T47D (cell line): Measurements from ENCODE around the gene SLC7A10.
"Not testable (repeated sequence)": the region's sequence is repeated elsewhere in the genome, so short reads cannot be mapped to it uniquely, and the experiment has no call there.

Experiments used
- DNase-seq, 2 experiments: peaks; one replicate each; pipeline versions ENCODE4 v3.0.0 to v3.0.0-alpha.2; 2011 to 2012; ENCODE audit warnings: low read depth in 1 of 2, low spot score in 1 of 2
- JUND ChIP-seq: IDR thresholded peaks from 2 replicates; pipeline ENCODE4 v1.6.1; 2012; ENCODE audit warnings: low read depth
- in situ Hi-C: cut with HindIII; loops from 2 replicates; pipeline ENCODE4 v1.10.0; 2016; ENCODE audit warnings: low sequenced_read_pairs, low pct_unique_long_range_greater_than_20kb

Gene SLC7A10

DNA sequence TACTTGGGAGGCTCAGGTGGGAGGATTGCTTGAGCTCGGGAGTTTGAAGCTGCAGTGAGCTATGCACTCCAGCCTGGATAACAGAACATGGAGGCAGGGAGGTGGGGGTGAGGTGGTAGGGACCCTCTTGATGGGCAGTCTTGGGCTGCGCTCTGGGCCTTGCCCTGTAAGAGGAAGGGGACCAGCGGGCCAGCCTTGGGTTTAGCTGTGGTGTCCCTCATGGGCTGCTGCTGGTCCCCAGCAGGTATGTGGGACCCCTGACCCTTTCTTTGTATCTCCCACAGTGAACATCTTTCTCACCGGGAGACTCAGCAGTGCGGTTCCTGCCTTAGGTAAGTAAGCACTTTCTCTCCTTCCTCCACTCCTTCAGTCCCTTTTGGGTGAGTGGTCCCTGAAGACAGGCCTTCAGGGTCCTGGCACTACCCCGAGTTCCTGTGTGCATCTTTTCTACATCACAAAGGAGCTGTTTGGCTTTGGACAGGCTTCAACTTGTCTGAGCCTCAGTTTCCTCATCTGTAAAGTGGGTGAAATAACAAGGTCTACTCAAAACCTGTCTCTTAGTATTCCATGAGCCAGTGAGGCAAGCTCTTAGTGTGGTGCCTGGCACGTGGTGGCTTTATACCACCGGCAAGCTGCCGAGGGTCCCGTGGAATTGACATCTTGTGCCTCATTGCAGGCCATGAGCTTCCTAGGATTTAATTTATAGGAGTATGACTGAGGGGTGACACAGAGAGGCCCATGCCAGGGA, 29.0 kb downstream of the SLC7A10 start:
- no peak for TF ChIP-seq JUND
- DNase-seq, result no peak
- in situ Hi-C loops, result no loop called here

DNA sequence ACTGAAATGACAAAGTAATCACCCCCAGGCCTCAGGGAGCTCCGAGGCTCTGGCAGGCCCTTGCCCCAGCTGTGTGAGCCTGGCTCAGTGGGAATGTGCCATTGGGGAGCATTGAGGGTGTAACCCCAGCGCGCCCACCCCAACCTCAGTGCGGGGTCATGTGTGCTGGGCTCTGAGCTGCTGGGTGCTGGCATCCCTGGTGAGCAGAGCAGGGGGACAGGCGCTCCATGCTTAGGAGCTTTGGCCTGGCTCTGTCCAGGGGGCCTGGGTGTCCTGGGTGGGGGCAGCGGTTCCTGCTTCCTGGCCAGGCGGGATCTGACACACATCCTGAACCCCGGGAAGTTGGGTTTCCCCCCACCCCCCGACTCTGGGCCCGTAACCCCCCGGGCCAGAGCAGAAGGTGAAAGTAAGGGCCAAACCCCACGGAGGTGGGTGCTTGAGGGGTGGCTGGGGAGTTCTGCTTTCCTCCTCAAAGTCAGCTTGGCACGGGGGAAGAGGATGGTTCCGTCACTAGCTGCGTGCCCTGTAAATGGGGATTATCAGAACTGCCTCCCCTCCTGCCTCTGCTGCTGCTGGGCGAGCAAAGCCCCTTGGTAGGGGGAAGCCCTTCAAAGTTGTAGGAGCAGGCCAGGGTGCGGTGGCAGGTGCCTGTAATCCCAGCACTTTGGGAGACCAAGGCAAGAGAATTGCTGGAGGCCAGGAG, 29.9 kb downstream of the SLC7A10 start:
- in situ Hi-C loops, result no loop called here
- TF ChIP-seq JUND, result no peak
- DNase-seq, result no peak

DNA sequence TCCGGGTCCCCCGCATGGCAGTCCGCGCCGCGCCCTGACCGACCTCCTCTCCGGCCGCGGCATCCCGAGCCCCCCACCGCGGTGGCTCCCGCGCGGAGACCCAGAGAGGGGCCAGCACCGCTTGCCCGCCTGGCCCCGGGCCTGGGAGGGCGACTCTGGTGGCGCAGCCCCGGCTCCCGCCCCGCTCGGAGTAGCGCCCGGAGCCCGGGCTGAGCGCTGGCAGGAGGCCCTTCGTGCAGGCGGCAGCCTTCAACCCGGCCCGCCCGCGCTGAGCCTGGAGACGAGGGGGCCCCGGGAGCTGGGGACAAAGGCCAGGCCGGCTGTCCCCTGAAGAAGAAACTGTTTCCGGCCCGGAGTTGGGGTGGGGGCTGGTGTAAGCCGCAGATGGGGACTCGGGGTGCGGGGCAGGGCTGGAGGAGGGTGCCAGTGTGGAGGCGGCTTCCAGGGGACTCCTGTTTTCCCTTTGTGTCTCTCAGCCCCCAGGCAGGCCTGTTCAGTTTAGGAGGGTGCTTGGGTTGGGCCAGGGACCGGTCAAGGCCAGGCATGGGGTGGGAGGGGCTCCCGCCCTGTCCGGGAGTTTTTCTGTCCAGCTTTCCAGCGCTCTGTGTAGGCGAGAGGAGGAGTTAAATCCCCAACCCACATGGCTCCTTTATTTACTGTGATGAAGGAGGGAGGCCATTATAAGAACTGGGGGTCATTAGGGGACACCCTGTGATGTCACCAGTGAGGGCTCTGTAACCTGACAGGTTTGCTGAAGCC, 30.6 kb downstream of the SLC7A10 start:
- no peak for TF ChIP-seq JUND
- in situ Hi-C loops, result no loop called here
- DNase-seq, result peak; percentile 40 to 68

DNA sequence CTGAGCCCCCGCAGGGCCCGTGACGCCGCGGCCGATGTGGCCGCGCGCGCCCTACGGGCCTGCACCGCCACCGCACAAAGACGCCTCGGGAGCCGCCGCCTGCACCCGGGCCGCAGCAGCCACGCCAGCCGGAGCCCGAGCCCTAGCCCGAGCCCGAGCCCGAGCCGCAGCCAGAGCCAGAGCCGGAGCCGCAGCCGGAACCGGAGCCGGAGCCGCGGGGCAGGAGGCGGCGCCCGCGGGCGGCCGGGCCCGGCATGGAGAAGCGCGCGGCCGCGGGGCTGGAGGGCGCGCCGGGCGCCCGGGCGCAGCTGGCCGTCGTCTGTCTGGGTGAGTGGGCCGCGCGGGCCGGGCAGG, 31.1 kb downstream of the SLC7A10 start:
- no peak for DNase-seq
- in situ Hi-C loops, result no loop called here
- no peak for TF ChIP-seq JUND

DNA sequence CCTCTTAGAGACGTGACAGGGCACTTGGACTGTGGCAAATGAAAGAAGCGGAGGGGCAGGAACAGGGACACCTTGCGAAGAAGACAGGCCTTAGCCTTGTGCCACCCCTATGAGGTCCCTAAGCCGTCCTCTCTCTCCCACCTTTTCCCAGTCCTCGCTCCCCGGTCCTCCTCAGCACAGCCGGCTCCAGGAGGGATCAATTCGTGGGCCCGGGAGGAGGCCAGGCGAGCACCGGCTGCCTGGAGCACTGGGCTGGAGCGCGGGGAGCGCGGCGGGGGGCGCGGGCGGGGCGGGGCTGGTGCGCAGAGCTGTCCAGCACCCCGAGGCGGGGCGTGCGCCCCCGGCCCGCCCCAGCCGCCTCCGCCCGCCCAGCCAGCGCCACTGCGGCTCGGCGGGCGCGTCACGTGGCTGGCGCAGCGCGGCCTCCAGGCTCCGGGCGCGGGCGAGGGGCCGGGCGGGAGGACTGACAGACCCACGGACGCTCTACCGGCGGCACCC, 31.7 kb downstream of the SLC7A10 start, which contains the start of gene LRP3:
Gene LRP3 (plus strand): TSS at position 466 of the 498 bp plus-strand sequence. CDS start 456 bp downstream, outside the sequence.
- DNase-seq, result peak; percentile 38 to 66
- in situ Hi-C loops, result no loop called here
- no peak for TF ChIP-seq JUND

DNA sequence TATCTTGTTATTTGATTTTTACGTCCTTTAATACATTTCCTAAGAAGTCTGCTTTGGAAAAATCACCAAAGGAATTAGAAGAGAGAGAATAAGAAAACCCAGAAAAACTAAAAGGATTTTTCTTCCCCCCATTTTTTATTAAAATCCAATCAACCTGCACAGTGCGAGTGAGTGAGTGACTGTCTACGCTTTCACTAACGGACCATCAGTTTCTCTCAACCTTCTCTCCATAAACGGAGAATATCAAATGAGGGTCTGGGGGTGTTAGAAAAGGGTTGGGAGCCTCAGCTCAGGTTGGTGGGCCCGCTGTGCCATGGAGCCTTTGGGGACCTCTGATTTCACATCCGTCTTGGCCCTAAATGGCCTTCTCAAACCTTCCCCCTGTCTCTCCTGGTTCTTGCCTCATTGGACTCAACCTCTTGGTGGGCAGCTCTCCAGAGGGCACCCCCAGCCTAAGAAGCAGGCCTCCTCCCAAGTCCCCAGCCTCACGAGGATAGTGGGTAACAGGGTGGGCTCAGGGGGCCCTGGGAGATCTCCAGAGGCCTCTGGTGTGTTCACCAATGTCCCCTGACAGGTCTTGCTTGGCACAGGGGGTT, 32.3 kb downstream of the SLC7A10 start:
- DNase-seq, result no peak
- no peak for TF ChIP-seq JUND
- in situ Hi-C loops, result no loop called here

DNA sequence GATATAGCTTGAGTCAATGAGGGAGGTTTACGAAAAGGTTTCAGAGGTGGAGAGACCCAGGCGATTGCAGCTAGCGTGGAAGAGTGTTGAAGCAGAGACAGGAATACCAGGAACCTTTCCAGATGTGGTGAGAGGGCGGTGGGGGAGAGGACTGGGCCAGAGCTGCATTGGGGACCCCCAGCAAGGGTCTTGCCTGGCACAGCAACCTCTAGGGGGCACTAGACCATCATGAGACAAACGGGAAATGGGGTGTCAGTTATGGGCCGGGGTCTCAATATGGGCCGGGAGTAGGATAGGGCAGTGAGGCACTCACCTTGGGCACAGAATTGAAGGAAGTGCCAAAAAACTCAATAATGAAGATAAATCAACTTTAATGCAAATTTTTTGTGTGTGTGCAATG, 33.6 kb downstream of the SLC7A10 start:
- no peak for TF ChIP-seq JUND
- DNase-seq, result no peak
- in situ Hi-C loops, result no loop called here

DNA sequence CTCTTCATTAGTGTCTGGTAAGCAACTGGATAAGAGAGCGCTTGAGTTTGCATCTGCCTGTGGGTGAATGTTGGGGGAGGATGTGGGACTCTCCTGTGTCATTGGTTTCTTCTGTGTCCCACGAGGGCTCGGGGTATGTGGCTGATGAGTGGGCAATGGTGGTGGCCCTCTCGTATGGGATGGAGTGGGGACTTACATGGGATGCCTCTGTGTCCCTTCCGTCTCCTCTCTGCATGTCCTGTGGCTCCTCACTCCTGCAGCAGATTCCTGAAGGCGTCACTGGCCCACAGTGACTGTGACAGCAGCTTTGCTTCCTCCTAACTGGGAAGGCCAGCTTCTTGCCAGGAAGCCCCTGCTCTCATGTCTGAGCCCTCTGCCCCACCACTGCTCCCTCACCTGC, 34.1 kb downstream of the SLC7A10 start:
- no peak for DNase-seq
- in situ Hi-C loops, result no loop called here
- TF ChIP-seq JUND, result no peak

DNA sequence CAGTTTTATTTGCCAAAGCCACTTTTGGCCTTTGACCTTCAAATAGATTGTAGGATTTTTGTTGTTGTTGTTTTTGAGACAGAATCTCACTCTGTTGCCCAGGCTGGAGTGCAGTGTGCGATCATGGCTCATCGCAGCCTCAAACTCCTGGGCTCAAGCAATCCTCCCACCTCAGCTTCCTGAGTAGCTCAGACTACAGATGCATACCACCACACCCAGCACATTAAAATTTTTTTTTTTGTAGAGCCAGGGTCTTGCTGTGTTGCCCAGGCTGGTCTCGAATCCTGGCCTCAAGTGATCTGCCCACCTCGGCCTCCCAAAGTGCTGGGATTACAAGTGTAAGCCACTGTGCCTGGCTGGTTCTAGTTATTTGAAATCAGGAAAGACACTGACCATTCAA, 34.6 kb downstream of the SLC7A10 start:
- in situ Hi-C loops, DNase-seq: not testable (repeated sequence)

DNA sequence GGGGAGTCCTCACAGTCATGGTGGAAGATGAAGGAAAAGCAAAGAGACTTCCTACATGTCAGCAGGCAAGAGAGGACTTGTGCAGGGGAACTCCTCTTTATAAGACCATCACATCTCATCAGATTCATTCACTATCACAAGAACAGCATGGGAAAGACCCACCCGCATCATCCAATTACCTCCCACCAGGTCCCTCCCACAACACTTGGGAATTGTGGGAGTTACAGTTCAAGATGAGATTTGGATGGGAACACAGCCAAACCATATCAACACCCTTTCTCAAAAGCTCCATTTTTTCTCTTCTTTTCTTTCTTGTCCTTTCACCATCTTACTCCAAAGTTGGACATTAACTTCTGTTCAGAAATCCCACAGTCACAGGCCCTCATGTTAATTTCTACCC, 36.2 kb downstream of the SLC7A10 start:
- TF ChIP-seq JUND, result no peak
- in situ Hi-C loops, result no loop called here
- no peak for DNase-seq

DNA sequence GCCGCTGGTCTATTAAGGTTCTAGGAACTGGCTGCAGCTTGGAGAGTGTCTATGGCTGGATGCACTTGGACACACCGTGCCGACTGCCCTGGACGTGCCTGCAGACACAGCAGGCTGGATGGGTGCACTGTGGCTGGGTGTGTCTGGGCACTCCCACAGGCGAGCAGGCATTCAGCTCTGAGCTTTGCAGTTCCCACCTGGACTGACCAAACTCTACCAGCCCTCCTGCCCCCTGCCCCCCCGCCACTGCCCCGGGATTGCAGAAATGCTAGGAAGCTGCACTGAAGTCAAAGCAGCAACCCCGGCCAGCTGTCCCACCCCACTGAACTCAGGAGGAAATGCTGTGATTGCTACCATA, 38.5 kb downstream of the SLC7A10 start:
- DNase-seq, result no peak
- no peak for TF ChIP-seq JUND
- in situ Hi-C loops, result no loop called here

DNA sequence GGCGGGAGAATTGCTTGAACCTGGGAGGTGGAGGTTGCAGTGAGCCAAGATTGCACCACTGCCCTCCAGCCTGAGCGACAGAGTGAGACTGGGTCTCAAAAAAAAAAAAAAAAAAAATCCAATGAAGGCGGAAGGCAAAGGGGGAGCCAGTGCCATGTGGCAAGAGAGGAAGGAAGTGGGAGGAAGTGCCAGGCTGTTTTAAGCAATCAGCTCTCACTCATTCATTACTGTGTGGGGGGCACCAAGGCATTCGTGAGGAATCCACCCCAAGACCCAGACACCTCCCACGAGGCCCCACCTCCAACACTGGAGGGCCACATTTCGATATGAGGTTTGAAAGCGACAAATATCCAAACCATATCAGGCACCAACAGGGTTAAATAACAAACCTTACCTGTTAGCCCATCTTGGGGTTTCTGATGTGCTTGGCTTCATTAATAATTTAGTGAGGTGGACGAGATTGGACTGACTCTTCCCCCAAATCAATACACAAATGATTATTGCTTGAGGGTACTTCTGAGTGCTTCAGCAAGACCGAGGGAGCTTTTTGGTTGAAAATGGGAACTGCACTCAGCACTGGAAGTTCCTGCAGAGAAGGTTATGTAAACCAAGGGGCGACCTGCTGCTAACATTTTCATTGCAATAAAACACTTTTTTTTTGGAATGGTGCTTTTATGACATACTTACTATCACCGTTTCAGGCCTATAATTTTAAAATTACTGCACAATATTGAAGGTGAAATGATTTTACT, 39.0 kb downstream of the SLC7A10 start:
- DNase-seq, result no peak
- in situ Hi-C loops, result no loop called here
- TF ChIP-seq JUND, result no peak
